IMR-90 (cell line): ENCODE data around the gene EPB41L3. TPM values are rescaled to one million over a fixed set of nuclear protein-coding genes. Genes with fewer than 3 reads are reported as not detected.

Source experiments
- ATAC-seq: fragments of 200-7000 bp; cut with Tn5 transposase; 2 replicates; pipeline ENCODE4 v1.9.1; 2020; ENCODE audit warnings: low read depth, mild to moderate bottlenecking, moderate library complexity
- BruUV-seq: library from RNA; stranded (reverse); fragments of 400-500 nt; replicated peaks from 2 replicates; lab custom pipeline; 2021; lab: Mats Ljungman, UMichigan
- CTCF ChIA-PET: fragments of 300-600 bp; formaldehyde crosslinking; extraction: SDS; loops from one replicate; lab custom pipeline; 2021; ENCODE audit warnings: antibody characterized with exemption; lab: Yijun Ruan, JAX
- POLR2A ChIA-PET: fragments of 300-600 bp; sonication (Branson Sonifier 250); formaldehyde crosslinking; loops from one replicate; lab custom pipeline; 2022; ENCODE audit warnings: antibody characterized with exemption; ENCODE audit not compliant: unreplicated experiment; lab: Charles Lee
- DNase-seq: peaks from one replicate; pipeline ENCODE4 v3.0.0; 2013
- H2AFZ ChIP-seq: replicated peaks from 2 replicates; pipeline ENCODE3; 2013; ENCODE audit warnings: low read length, mild to moderate bottlenecking; ENCODE audit not compliant: poor library complexity
- H2AK5ac ChIP-seq: 2 replicates; pipeline ENCODE4 v1.6.1; 2013; ENCODE audit warnings: low read depth, low read length, inconsistent platforms
- H2AK9ac ChIP-seq: replicated peaks from 2 replicates; pipeline ENCODE3; 2013; ENCODE audit warnings: mild to moderate bottlenecking, low read depth, low read length, moderate library complexity; ENCODE audit not compliant: poor library complexity
- H2BK120ac ChIP-seq: 2 replicates; pipeline ENCODE4 v1.6.1; 2013; ENCODE audit warnings: low read depth, low read length, inconsistent platforms
- H2BK15ac ChIP-seq: 3 replicates; pipeline ENCODE4 v1.6.1; 2013; ENCODE audit warnings: low read depth, low read length, inconsistent platforms
- H2BK20ac ChIP-seq: 2 replicates; pipeline ENCODE4 v1.6.1; 2013; ENCODE audit warnings: low read depth, mild to moderate bottlenecking, inconsistent platforms, low read length, moderate library complexity
- H2BK5ac ChIP-seq: 2 replicates; pipeline ENCODE4 v1.6.1; 2013; ENCODE audit warnings: mild to moderate bottlenecking, low read depth, low read length, inconsistent platforms; ENCODE audit not compliant: poor library complexity, severe bottlenecking
- H3K14ac ChIP-seq: replicated peaks from 2 replicates; pipeline ENCODE4 v1.6.1; 2013; ENCODE audit warnings: low read depth, low read length, inconsistent platforms
- H3K18ac ChIP-seq: 2 replicates; pipeline ENCODE4 v1.6.1; 2013; ENCODE audit warnings: low read depth, low read length, control low read depth
- H3K23ac ChIP-seq: 2 replicates; pipeline ENCODE4 v1.6.1; 2013; ENCODE audit warnings: low read depth, low read length, inconsistent platforms
- H3K27ac ChIP-seq: 2 replicates; pipeline ENCODE4 v1.5.1; 2013; ENCODE audit warnings: mild to moderate bottlenecking, control low read depth, low read length; ENCODE audit not compliant: insufficient read depth
- H3K27me3 ChIP-seq: 2 replicates; pipeline ENCODE4 v1.6.1; 2013; ENCODE audit warnings: low read length; ENCODE audit not compliant: control insufficient read depth, insufficient read depth
- H3K36me3 ChIP-seq: 2 replicates; pipeline ENCODE4 v1.6.1; 2013; ENCODE audit warnings: low read length, mixed read lengths; ENCODE audit not compliant: control insufficient read depth, insufficient read depth
- H3K4ac ChIP-seq: 2 replicates; pipeline ENCODE4 v1.6.1; 2013; ENCODE audit warnings: low read depth, low read length, inconsistent platforms
- H3K4me1 ChIP-seq: 2 replicates; pipeline ENCODE4 v1.6.1; 2013; ENCODE audit warnings: low read length, mixed read lengths; ENCODE audit not compliant: control insufficient read depth, insufficient read depth
- H3K4me2 ChIP-seq: 2 replicates; pipeline ENCODE4 v1.6.1; 2013; ENCODE audit warnings: low read depth, mild to moderate bottlenecking, control low read depth, low read length, moderate library complexity
- H3K4me3 ChIP-seq: 2 replicates; pipeline ENCODE4 v1.5.1; 2013; ENCODE audit warnings: low read depth, mild to moderate bottlenecking, control low read depth, low read length, moderate library complexity; ENCODE audit not compliant: insufficient read depth
- H3K56ac ChIP-seq: 2 replicates; pipeline ENCODE4 v1.6.1; 2013; ENCODE audit warnings: low read length, inconsistent platforms; ENCODE audit not compliant: insufficient read depth; ENCODE audit errors: extremely low read depth
- H3K79me1 ChIP-seq, 2 experiments: 2 replicates each; pipeline ENCODE4 v1.6.1; 2013; ENCODE audit warnings: low read length in 2 of 2, inconsistent platforms in 1 of 2, low read depth in 1 of 2
- H3K9ac ChIP-seq: 2 replicates; pipeline ENCODE4 v1.6.1; 2013; ENCODE audit warnings: low read depth, low read length, control low read depth
- H3K9me1 ChIP-seq: 2 replicates; pipeline ENCODE4 v1.6.1; 2013; ENCODE audit warnings: low read length, inconsistent platforms; ENCODE audit not compliant: insufficient read depth
- H3K9me3 ChIP-seq: 2 replicates; pipeline ENCODE4 v1.6.1; 2013; ENCODE audit warnings: low read length; ENCODE audit not compliant: control insufficient read depth, insufficient read depth
- H4K20me1 ChIP-seq: 2 replicates; pipeline ENCODE4 v1.6.1; 2013; ENCODE audit warnings: low read length, inconsistent platforms; ENCODE audit not compliant: insufficient read depth
- H4K5ac ChIP-seq: 2 replicates; pipeline ENCODE4 v1.6.1; 2013; ENCODE audit warnings: mild to moderate bottlenecking, low read depth, low read length, control low read depth
- H4K8ac ChIP-seq, 2 experiments: 2 replicates each; pipeline ENCODE4 v1.6.1; 2013; ENCODE audit warnings: low read depth in 2 of 2, low read length in 2 of 2, control low read depth in 1 of 2, inconsistent platforms in 1 of 2
- H4K91ac ChIP-seq: 2 replicates; pipeline ENCODE4 v1.6.1; 2013; ENCODE audit warnings: low read depth, low read length, inconsistent platforms; ENCODE audit not compliant: insufficient read depth
- BHLHE40 ChIP-seq: fragments of 150-350 bp; IDR thresholded peaks from 2 replicates; pipeline ENCODE4 v1.6.1; 2016; ENCODE audit warnings: mild to moderate bottlenecking, low read depth, low read length
- CEBPB ChIP-seq: IDR thresholded peaks from 2 replicates; pipeline ENCODE4 v1.6.1; 2012; ENCODE audit warnings: low read depth, low read length, improper control_type of control experiment
- CHD1 ChIP-seq: IDR thresholded peaks from 2 replicates; pipeline ENCODE4 v1.6.1; 2012; ENCODE audit warnings: low read depth, low read length, improper control_type of control experiment
- CTCF ChIP-seq: conservative IDR thresholded peaks from 2 replicates; pipeline ENCODE4 v1.5.1; 2012; ENCODE audit warnings: mild to moderate bottlenecking, low read depth, low read length, improper control_type of control experiment
- FOS ChIP-seq: fragments of 150-350 bp; IDR thresholded peaks from 2 replicates; pipeline ENCODE4 v1.6.1; 2016; ENCODE audit warnings: low read depth, low read length
- MAZ ChIP-seq: IDR thresholded peaks from 2 replicates; pipeline ENCODE4 v1.6.1; 2012; ENCODE audit warnings: low read depth, mild to moderate bottlenecking, low read length, improper control_type of control experiment, moderate library complexity, borderline replicate concordance
- MXI1 ChIP-seq: IDR thresholded peaks from 2 replicates; pipeline ENCODE4 v1.6.1; 2012; ENCODE audit warnings: low read depth, mild to moderate bottlenecking, low read length, moderate library complexity, borderline replicate concordance
- NFE2L2 ChIP-seq: fragments of 150-350 bp; IDR thresholded peaks from 2 replicates; pipeline ENCODE4 v1.6.1; 2016; ENCODE audit warnings: low read depth, mild to moderate bottlenecking, low read length
- POLR2A ChIP-seq: IDR thresholded peaks from 2 replicates; pipeline ENCODE4 v1.6.1; 2012; ENCODE audit warnings: mild to moderate bottlenecking, low read depth, low read length
- RAD21 ChIP-seq: IDR thresholded peaks from 2 replicates; pipeline ENCODE4 v1.6.1; 2012; ENCODE audit warnings: low read length, improper control_type of control experiment
- SMC3 ChIP-seq: fragments of 150-350 bp; IDR thresholded peaks from 2 replicates; pipeline ENCODE4 v1.6.1; 2016; ENCODE audit warnings: low read depth, mild to moderate bottlenecking, antibody characterized with exemption, low read length, moderate library complexity
- WGBS, 2 experiments: methylation state at CpG; one replicate each; pipeline versions ENCODE4 v1.1.5 to v1.1.7; 2013; ENCODE audit warnings: missing lambda C conversion rate in 2 of 2; ENCODE audit not compliant: insufficient read length in 1 of 2; ENCODE audit errors: extremely low coverage in 2 of 2; 5-methylcytosine and 5-hydroxymethylcytosine counted together
- dilution Hi-C: fragments of 300-500 bp; cut with HindIII; formaldehyde crosslinking; loops from one replicate; pipeline ENCODE4 v1.14.3; 2018; ENCODE audit warnings: low sequenced_read_pairs; ENCODE audit not compliant: unreplicated experiment
- in situ Hi-C: fragments of 300-500 bp; cut with MboI; formaldehyde crosslinking; loops from 3 replicates; pipeline ENCODE4 v1.14.3; 2019; ENCODE audit warnings: low sequenced_read_pairs, inconsistent platforms, mixed read lengths
- intact Hi-C: fragments of 100-400 bp; cut with micrococcal nuclease; formaldehyde crosslinking; loops from 2 replicates; pipeline ENCODE4 v1.10.0; 2022
- polyA plus RNA-seq, 3 experiments: library from polyadenylated mRNA; depleted of rRNA; stranded (reverse); fragments of >200 nt; gene quantifications; 2 replicates each; pipeline ENCODE4 v1.2.3, GENCODE V29; 2012; ENCODE audit warnings: low replicate concordance in 1 of 3
- total RNA-seq: library from RNA; depleted of rRNA; stranded (reverse); fragments of >200 nt; gene quantifications from 2 replicates; pipeline ENCODE4 v1.2.3, GENCODE V29; 2012
- TF ChIP-seq, protein P1 (sequence below): fragments of 150-350 bp; IDR thresholded peaks from 2 replicates; pipeline ENCODE4 v1.6.1; 2016; ENCODE audit warnings: low read depth, mild to moderate bottlenecking, low read length, moderate library complexity, borderline replicate concordance

The EPB41L3 gene
- total and polyA plus RNA-seq, 2 of the 4 experiments (the other 2 are of a cell fraction) = 36.6 to 70.3 TPM

GRCh38 chr18:5534845-5535244, 9.0 kb downstream of the EPB41L3 start:
- H3K9me3 ChIP-seq = no peaks in the 10 kb centered on the region; the same call in 1 of the 2 replicates
- no peak overlapping the region for H2BK20ac ChIP-seq
- no peak overlapping the region for H4K8ac ChIP-seq
- no peak overlapping the region for H2AK5ac ChIP-seq
- peaks cover 6 to 23% of the 10 kb centered on the region in 2 experiments; a peak in 3 of 4 replicates for H3K79me1 ChIP-seq
- no TSS peak for BruUV-seq
- H2AK9ac ChIP-seq = no peak overlapping the region
- no CpG with 5 or more reads among the region's 5 CpGs for WGBS, 2 experiments
- in situ Hi-C loops (no loop called here), dilution Hi-C loops (no loop called here), intact Hi-C loops (no loop called here)
- ATAC-seq = no peak
- no peak overlapping the region for H3K23ac ChIP-seq
- H2AFZ ChIP-seq = no peak overlapping the region
- no peak overlapping the region for H3K56ac ChIP-seq
- no peak overlapping the region for H3K27ac ChIP-seq
- peaks cover 2% of the 10 kb centered on the region; the same call in 1 of the 2 replicates for H3K4me1 ChIP-seq
- TF ChIP-seq NFE2L2 = no peak
- no peak for TF ChIP-seq RAD21
- TF ChIP-seq CTCF = no peak
- TF ChIP-seq, protein P1, sequence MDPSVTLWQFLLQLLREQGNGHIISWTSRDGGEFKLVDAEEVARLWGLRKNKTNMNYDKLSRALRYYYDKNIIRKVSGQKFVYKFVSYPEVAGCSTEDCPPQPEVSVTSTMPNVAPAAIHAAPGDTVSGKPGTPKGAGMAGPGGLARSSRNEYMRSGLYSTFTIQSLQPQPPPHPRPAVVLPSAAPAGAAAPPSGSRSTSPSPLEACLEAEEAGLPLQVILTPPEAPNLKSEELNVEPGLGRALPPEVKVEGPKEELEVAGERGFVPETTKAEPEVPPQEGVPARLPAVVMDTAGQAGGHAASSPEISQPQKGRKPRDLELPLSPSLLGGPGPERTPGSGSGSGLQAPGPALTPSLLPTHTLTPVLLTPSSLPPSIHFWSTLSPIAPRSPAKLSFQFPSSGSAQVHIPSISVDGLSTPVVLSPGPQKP = no peak
- no peak for TF ChIP-seq SMC3
- TF ChIP-seq MXI1 = no peak
- no peak for TF ChIP-seq CEBPB
- TF ChIP-seq FOS = no peak
- TF ChIP-seq BHLHE40 = no peak
- TF ChIP-seq MAZ = no peak
- TF ChIP-seq POLR2A = no peak
- no peak for TF ChIP-seq CHD1
- no peak overlapping the region for H4K91ac ChIP-seq
- peaks cover 6% of the 10 kb centered on the region; the same call in 1 of the 2 replicates for H4K20me1 ChIP-seq
- no peak overlapping the region for H4K5ac ChIP-seq
- H2BK5ac ChIP-seq = no peak overlapping the region
- H3K4me3 ChIP-seq = no peak overlapping the region
- no peak overlapping the region for H3K4me2 ChIP-seq
- H2BK120ac ChIP-seq = no peak overlapping the region
- POLR2A ChIA-PET = no interaction called here
- no peak overlapping the region for H3K4ac ChIP-seq
- H3K14ac ChIP-seq = no peak overlapping the region
- H3K27me3 ChIP-seq = no peaks in the 10 kb centered on the region
- no peak for DNase-seq
- CTCF ChIA-PET = no interaction called here
- no peak overlapping the region for H2BK15ac ChIP-seq
- no peak overlapping the region for H3K9ac ChIP-seq
- peaks cover 4% of the 10 kb centered on the region; the same call in 1 of the 2 replicates for H3K9me1 ChIP-seq
- H3K36me3 ChIP-seq = no peaks in the 10 kb centered on the region
- H3K18ac ChIP-seq = no peak overlapping the region
